Stimulated activated CD8-positive, alpha-beta memory T cell treated with anti-CD3 and anti-CD28 coated beads, Interleukin-4, amount 100 ng/mL, for 1 hour (primary cell): ENCODE data around the gene ARHGEF10L.

Experiments
- DNase-seq, 2 donors: peaks; one replicate each; pipeline ENCODE4 v3.0.0-alpha.2; 2020; ENCODE audit warnings: low read depth in 2 of 2, low spot score in 1 of 2

The ARHGEF10L gene

DNA sequence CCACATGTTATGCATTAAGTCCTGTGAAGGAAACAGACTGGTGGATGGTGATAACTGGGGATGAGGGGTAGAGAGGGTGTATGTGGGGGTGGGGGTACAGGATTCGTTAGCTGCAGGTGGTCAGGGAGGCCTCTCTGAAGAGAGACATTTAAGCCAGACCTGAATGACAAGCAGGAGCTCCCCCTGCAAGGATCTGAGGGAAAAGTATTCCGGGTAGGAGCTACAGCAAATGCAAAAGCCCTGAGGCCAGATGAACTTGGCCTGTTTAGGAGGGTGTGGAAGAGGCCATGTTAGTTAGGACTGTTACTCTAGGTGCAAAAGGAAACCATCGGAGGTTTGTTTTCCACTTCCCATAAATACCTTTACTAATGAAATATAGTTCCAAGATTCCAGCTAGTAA is 9.9 kb downstream of the ARHGEF10L start:
- DNase-seq: no peak

DNA sequence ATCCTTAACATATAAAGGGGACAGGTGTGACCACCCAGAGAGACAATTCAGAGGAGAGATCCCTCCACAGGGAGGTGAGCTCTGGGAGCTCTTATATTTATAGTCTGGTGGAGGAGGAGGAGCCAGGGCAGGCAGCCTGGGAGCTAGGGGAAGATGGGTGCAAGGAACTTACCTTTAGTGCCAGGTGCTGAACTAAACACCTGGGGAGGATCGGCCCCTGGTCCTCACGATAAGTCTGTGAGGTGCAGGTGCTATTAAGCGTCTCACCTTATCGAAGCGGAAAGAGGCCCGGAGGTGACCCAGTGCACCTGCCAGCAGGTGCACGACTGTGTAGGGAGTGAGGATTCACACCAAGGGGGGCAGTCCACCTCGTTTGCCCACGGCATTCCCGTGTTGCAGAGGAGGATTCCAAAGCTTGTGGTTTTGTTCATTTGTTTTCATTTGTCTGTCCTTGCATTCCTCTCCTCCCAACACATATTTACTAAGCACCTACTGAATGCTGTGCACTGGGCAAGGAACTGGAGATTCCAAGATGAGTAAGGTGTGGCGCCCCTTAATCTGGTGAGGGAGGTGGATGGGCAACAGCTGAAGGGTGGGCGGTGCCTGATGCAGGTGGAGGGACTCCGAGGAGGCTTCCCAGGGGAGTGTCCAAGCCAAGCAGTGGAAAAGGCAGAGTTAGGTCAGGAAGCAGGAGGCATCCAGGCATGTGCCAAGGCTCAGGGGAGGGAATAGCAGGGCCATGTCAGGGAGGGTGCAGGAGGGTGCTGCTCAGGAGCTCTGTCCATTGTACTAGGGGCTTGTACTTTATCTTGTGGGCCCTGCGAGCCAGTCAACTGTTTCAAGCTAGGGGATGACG is 11.5 kb downstream of the ARHGEF10L start:
- DNase-seq: no peak

DNA sequence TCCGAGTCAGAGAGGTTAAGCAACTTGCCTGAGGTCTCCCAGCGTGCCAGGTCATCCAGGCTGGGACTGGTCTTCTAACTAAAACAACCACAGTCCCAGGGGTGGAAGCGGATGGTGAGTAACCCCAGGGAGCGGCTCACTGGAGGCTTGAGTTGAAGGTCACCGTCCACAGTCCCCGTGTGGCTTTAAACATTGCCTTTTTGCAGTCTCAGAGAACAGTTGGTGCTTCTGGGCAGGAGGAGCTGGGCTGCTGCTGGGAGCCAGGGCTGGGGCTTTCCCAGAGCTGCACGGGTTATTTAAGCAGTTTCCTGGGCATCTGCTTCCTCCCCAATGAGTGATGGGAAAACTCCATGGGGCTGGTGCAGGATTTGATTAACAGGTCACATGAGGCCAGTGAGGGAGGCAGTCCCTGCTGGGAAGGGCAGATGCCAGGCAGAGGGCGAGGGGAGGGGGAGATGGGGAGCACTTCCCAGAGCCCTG is 12.3 kb downstream of the ARHGEF10L start:
- DNase-seq: no peak

DNA sequence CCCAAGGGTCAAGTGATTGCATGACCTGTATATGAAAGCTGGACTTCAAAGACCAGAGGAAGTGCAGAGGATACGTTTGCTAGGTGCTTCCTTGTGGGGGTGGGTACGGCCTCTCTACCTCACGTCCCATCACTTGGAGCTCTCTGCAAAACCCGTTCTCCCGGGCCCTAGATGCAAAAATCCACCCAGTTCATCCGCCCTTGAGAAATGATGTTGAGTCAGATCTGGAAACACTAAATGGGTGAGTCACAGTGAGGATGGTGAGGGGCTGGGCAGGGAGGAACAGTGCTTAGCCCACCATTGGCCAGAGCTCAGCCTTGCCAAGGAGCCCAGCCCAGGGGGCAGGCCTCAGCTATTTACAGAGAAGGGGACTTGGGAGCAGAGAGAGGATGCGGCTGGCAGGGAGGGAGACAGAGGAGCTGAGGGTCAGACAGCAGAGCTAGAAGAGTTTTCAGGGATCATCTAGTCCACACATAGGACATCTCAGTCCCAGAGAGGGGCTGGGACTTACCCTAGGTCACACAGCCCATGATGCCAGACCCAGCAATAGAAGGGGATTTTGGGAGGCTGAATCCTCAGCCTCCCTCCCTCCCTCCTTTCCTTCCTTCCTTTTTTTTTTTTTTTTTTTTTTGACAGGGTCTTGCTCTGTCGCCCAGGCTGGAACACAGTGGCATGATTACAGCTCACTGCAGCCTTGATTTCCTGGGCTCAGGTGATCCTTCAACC is 14.6 kb downstream of the ARHGEF10L start:
- no peak for DNase-seq

DNA sequence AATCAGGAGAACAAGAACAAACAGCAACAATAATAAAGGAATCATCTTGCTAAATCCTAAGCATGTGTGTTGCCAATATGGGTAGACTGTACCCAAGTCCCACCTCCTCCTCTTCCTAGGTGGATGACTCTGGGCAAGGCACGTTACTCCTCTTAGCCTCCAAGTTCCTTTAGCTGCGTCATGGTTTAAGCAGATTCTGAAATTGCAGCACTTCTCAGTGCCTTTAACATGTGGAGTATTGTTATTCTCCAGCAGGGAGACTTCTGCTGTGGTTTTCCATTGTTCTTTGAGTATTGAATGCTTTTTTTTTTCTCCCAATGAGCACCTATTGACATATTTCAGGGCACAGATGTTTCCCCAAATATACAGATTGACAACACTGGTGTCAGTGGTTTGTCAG is 15.5 kb downstream of the ARHGEF10L start:
- DNase-seq: no peak

DNA sequence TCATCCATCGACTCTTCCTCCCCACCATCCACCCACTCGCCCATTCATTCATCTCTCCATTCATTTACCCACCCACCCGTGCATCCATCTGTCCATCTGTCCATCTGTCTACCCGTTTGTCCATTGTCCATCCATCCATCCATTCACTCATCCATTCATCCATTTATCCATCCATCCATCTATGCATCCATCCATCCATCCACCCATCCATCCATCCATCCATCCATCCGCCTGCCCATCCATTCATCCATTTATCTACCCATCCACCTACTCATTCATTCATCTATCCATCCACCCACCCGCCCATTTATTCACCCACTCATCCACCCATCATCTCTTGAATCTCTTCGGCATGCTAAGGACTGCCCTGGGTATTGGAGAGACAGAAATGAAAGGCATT is 18.5 kb downstream of the ARHGEF10L start:
- DNase-seq: no peak

DNA sequence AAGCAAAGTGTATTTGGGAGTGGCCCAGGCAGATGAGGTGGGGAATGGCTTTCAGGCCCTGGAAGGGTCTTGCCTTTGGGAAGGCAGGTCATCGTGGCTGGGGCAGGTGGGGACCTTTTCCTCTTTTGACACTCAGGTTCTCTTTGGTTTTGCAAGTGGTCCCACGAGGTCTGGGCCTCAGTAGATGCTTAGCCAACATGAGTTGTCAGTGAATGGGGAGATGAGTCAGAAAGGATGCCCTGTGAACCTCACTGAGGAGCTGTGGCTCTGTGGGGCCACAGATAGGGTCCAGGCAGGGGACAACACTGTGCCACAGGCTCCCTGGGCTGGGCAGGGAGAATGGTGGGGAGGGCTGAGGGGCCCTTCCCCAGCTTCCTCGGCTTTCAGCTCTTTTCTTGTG is 19.0 kb downstream of the ARHGEF10L start:
- no peak for DNase-seq

DNA sequence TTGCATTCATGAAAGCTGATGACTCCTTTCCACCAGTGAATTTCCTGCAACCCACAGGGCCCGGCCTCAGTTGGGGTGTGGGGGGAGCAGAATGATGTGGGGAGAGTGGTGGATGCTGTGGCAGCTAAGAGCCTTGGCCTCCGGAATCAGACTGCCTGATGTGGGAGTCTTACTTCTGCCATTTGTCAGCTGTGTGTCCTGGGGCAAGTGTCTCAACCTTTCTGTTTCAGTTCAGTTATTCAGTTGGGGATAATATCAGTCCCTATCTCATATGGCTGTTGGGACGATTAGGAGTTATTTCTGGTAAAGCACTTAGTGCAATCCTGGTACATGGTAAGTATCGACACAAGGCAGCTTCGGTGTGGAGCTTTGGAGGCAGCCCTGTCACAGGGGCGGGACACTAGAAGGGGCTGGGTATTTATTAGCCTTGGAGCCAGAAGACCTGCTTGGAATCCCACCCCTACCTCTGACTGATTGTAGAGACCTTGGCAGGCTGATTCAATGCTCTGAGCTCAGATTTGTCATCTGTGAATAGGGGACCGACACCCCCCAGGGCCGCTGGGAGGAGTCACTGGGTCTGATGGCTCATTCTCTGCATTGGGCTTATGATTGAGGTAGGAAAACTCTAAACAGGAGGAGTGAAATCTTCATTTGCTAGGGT is 19.6 kb downstream of the ARHGEF10L start:
- DNase-seq: no peak

DNA sequence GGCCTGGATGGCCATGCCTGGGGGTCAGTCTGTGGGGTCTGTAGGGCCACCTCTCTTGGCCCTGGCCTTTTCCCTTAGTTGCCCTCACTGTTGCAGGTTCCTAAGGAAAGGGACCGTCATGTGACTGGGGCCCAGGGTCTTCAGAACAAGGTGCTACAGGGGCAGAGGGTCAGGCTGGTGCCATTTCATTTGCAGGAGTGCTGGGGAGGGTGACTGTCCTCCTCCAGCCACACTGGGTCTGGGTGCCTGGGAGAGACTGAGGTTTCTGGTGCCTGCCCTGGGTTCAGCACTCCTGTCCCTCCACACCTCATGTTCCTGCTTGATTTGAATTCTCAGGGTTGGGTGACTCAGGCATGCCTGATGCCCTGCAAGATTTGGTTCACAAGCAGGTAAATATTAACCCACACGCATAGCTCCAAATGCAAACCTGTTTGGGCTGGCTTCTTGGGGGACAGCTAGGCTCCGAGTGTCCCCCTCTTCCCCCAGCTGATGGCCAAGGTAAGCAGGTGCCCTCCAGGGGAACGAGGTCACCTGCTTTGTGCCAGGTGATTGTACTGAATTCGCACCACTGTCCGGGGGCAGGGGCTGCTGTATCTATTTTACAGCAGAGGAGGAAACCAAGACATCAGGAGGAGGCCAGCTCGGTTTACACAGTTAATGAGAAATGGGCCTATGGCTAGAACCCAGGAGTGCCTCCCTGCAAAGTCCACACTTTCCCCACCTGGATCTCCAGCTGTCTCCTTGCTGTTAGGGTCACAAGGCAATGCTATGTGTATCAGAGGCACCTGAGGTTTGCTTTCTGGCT is 20.3 kb downstream of the ARHGEF10L start:
- DNase-seq: no peak

DNA sequence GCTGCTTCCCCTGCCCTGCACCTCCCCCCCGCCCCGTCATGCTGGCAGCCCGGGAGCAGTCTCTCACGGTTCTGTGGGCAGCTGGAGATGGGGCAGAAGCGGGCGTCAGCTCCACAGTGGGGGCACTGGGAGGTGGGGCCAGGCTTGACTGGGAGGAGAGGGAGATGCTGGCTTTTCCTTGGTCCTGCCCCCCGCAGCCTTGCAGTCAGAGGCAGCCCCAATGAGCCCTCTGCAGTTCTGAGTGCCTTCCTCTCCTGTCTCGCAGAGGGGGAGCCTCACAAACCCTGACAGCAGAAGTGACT is 21.7 kb downstream of the ARHGEF10L start:
- no peak for DNase-seq

DNA sequence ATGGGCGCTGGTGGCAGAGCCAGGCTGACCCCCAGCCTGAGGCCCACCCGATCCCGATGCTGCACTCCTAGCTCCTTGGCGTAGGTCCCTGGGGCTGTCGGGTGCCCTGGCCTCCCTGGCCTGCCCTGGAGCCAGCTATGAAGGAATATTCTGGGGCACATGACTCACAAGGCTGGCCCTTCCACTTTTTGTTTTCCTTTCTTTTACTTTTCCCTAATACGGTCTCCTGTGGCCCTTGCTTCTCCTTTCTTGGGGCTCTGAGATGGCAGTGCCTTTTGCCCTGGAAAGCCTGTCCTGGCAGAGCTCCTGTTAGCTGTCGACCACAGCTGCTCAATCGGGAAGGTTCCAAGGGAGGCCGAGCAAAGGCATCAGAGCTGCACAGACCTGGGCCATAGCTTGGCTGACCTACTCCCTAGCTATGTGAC is 22.1 kb downstream of the ARHGEF10L start:
- no peak for DNase-seq

DNA sequence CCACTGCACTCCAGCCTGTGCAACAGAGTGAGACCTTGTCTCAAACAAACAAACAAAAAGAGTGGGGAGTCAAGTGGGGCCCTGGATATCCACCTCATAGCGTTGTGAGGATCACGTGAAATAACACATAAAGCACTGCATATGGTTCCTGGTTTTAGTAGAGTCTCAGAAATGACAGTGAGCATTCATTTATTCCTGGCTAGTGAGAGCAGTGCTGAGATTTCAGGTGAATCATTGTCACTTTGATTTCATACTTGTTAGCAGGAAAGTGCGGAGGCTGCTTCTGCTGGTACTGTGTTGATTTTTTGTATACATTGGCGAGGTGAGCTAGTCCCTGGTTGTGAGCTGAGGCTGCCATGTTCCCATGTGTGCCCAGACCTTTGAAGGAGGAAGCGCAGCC is 22.9 kb downstream of the ARHGEF10L start:
- DNase-seq: no peak

DNA sequence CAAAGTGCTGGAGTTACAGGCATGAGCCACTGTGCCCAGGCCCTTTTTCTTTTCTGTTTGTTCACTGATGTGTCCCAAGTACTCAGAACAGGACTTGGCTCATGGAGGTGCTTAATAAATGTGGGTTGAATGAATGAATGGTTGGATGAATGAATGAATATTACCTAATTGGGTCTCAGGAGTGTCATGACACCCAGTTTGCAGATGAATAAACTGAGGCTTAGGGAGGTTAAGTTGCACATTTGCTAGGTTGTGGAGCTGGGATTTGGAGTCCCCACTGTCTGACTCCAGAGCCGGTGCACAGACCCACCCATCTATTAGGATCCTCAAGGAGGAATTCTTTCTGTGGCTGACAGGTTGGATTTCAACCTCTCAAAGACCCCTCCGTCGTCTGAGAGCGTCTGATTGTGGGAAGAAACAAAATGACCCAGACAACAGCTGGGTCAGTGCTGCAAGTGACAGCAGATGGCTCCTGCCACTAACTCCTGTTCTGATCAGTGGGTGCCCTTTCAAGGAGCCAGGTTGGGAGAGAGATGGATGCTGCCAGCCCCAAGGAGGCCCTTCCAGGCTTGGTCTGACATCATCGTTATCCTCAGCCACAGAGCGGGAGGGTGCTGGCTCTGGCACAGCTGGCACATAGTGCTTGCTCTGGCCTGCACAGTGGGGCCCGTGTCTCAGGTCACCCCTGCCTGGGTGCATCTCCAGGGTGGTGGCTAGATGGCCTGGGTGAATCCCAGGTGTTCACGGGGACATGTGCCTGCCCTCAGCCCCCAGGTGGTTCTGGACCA is 24.2 kb downstream of the ARHGEF10L start:
- DNase-seq: no peak

DNA sequence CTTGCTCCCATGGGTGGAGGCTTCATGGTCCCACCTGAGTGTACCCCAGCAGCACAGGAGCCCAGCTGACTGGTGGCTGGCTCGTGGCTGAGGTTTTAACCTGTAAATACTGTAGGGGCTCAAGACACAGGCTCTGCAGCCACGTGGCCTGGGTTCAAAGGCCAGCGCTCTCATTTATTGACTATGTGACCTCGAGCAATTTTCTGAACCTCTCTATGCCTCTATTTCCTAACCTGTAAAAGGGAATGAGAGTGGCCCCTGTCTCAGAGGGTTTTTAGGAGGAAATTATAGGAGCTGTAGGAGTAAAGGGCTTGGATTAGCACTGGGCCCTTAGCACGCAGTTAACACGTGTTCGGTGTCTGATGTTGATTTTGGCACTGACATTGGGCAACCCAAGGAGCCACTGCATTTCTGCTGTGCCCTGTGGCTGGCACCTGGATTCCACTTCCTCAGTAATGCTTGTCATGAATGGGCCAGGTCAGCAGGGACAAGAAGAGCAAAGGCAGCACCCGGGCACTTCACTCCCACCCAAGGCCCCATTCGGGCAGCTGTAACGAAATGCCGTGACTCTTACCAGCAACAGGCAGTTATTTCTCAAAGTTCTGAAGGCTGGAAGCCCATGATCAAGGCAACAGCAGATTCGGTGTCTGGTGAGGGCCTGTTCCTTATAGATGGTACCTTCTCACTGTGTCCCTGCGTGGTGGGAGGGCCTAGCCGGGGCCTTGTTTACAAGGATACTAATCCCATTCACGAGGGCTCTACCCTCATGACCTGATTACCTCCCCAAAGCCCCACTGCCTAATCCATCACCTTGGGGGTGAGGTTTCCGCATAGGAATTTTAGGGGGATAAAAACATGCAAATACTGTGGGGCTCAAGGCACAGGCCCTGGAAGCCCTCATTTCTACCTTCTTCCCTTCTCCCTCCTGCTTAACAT is 25.2 kb downstream of the ARHGEF10L start:
- no peak for DNase-seq

DNA sequence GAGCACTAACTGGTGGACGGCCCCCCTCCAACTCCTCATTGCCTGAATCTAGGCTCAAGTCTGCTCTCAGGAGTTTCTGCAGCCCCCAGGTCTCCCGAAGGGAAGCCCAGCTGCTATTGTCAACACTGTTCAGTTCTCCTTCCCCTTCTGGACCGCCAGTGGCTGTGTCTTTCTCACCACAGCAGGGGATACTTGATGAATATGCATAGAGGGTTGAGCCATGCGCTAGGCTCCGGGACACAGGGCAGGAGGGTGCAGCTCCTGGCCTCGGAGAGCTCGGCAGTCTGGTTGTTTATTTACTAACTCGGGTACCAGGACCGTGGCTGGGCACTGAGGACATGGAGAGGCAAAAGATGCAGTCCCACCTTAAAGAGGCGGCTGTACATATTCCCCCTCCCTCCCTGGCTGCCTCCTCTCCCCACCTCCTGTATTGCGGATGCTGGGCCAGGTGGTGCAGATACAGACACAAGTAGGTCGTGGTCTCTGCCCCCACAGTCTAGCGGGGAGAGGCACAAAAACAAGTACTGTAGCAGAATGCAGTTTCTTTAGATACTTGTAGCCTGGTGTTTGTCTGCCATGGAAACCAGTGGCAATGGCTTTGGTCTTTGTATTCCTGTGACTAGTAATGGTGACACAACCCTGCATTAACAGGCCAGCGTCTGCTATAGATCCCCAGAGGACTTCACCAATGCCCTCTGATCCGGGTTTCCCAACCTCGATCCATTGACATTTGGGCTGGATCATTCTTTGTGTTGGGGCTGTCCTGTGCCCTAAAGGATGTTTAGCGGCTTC is 26.2 kb downstream of the ARHGEF10L start:
- no peak for DNase-seq

DNA sequence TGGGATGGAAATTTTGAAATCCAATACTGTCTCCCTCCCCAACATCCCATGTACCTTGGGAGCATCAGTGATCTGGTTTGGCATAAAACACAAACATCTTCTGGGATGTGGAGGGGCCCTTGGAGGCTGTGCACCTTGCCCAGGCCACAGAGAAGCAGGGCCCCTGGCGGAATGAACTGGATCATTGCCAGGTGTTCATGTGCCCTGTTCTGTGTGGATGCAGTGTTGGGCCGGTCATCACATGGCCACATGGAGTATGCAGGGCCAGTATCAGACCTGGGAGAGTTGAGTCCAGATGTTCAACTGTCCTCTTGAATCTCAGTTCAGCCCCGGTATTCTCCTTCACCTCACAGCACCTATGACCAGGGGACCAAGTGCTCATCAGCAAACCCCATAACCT is 26.9 kb downstream of the ARHGEF10L start:
- DNase-seq: no peak

DNA sequence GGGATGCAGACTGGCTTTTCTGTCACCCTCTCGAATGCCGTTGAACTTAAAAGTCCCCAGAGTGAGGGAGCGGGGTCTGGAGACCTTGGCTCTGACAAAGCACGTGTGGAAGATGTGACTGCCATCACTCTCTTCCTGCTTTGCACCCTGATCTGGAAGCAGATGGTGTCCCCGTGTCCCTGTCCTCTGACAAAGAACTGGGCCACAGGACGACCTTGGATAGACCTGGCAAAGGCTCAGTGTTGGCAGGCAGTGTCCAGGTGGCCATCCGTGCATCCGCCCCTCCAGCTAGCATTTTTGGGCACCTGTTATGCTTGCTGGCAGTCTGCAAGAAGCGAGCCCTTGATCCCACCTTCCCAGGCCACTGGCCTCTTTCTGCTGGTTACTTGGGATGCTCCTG is 27.4 kb downstream of the ARHGEF10L start:
- DNase-seq: no peak

DNA sequence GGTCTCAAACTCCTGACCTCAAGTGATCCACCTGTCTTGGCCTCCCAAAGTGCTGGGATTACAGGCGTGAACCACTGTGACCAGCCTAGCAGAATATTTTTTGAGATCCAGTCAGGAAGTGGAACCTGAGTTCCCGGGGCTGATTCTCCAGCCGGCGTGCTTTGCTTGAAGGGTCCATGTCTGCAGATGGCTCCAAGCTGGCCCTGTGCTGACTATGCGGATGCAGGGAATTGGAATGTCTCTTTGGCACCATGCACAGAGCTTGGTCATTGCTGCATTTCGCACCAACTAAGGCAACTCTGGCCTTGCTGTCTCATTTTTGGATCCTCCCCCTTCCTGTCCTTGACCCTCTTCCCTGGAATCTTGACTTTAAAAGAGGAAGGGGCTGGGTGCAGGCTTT is 28.1 kb downstream of the ARHGEF10L start:
- DNase-seq: no peak
